CD4-positive, alpha-beta T cell treated with Interleukin-15 for 1 hour (primary cell): Measurements from ENCODE around the gene CAPZB.
"Not testable (repeated sequence)": the region's sequence is repeated elsewhere in the genome, so short reads cannot be mapped to it uniquely, and the experiment has no call there.

Source experiments
- DNase-seq: peaks from one replicate; pipeline ENCODE4 v3.0.0-alpha.2; 2020

Gene CAPZB

GRCh38 chr1:19485362-19486187, at the start of gene CAPZB:
Gene CAPZB (minus strand): TSS chr1:19485539. CDS start chr1:19485438, 101 bp downstream.
- DNase-seq = peak; percentile 93

DNA sequence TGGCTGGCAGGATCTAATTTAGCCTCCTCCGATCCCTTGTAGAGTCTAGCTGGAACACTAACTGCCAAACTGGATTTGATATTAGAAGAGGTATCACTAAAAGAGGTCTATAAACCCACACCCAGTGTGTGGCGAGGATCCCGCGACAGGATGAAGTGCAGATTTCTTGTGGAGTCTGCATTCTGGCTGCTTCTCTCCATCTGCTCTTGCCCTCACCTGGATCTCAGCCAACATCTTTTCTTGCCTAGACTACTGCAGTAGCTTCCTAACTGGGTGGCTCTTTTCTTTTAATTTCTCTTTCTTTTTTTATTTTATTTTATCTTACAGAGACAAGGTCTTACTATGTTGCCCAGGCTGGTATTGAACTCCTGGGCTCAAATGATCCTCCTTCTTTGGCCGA, 48.9 kb upstream of the CAPZB start:
- no peak for DNase-seq

DNA sequence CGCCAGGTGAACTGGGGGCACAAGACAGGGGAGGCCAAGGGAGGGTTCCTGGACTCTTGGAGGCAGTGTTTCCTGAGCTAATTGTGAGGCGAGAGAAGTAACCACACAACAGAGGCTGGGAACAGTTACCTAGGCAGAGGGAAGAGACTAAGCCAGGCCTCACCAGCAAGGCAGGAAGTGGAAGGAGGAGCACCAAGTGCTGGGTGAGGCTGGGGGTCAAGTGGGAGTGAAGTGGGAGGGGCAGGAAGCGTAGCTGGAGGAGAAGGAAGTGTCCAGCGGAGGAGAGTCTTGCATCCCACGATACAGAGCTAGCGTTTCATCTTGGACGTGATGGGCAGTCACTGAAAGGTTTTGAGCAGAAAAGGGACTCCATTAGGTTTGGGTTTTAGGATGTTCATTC, 48.3 kb upstream of the CAPZB start:
- DNase-seq = peak; percentile 27

- no peak for DNase-seq
These were observed 47.2 kb upstream of the CAPZB start for GRCh38 chr1:19532519-19532918.

GRCh38 chr1:19529664-19530063, 44.3 kb upstream of the CAPZB start:
- DNase-seq = no peak

GRCh38 chr1:19528438-19528837, 43.1 kb upstream of the CAPZB start:
- no peak for DNase-seq

DNA sequence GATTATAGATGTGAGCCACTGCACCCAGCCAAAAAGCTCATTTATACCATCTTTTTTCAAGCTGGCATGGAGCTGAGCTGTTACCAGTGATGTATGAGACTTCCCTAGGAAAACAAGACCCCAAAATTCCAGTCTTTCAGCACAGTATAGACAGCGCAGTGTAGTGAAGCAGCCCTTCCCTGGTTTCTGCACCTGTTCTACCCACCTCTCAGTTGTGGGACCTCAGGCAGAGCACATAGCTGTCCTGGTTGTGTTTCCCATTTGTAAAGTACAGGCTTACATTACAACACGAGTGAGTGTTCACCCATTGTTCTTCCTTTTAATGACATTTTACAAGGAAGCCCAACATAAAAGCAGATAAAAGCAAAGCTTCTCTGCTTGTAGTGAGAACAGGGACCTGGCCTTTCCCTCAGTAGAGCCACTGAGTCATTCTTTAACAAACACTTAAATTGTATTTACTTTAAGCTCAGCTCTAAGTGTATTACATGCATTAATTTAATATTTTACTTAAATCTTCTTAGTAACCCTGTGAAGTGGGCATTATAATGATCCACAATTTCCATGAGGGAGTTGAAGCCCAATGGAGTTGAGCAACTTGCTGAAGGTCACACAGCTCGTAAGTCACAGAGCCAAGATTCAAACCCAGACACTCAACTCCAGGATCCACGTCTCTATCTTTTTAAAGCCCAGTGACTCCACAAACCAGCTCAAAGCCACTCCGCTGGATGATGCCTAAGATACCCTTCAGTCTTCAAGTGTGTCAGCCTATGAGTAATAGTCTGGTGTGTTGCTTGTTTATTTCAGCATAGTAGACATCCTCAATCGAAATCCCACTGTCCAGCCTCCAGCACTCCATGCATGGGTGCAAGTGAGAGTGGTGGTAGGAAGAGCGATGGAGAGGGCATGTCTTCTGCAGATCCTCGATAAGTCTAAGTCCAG, 40.5 kb upstream of the CAPZB start:
- no peak for DNase-seq

DNA sequence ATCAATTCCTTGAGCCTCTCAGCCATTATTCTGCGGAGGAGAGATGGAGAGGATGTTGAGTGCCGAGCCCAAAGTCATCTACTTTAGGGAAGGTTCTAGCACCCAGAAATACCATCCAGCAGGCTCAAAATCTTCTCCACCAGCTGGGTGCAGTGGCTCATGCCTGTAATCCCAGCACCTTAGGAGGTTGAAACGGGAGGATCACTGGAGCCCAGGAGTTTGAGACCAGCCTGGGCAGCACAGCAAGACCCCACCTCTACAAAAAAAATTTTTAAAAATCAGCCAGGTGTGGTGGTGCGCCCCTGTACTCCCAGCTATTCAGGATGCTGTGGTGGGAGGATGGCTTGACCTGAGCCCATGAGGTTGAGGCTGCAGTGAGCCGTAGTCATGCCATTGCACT, 39.5 kb upstream of the CAPZB start:
- no peak for DNase-seq

DNA sequence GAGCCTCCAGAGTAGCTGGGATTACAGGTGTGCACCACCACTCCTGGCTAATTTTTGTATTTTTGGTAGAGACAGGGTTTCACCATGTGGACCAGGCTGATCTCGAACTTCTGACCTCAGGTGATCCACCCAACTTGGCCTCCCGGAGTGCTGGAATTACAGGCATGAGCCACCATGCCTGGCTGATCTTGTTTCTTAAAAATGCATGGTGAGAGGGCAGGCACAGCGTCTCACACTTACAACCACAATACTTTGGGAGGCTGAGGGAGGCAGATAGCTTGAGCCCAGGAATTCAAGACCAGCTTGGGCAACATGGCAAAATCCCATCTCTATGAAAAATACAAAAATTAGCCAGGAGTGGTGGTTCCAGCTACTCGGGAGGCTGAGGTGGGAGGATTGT, 37.2 kb upstream of the CAPZB start:
- not testable (repeated sequence) for DNase-seq

GRCh38 chr1:19521411-19521810, 36.1 kb upstream of the CAPZB start:
- no peak for DNase-seq

DNA sequence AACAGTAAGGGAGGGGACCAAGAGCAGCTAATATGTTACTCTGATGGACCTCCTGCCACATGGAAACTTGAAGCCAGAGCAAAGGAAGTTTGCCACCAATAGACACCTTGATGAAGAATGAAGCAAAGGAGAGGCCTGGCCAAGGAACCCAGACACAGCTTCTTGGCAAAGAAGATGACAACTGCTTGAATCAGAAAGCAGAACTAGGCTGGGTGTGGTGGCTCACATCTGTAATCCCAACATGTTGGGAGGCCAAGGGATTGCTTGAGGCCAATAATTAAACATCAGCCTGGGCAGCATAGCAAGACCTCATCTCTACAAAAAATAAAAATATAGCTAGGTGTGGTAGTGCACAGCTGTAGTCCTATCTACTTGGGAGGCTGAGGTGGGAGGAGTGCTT, 31.7 kb upstream of the CAPZB start:
- DNase-seq = no peak

DNA sequence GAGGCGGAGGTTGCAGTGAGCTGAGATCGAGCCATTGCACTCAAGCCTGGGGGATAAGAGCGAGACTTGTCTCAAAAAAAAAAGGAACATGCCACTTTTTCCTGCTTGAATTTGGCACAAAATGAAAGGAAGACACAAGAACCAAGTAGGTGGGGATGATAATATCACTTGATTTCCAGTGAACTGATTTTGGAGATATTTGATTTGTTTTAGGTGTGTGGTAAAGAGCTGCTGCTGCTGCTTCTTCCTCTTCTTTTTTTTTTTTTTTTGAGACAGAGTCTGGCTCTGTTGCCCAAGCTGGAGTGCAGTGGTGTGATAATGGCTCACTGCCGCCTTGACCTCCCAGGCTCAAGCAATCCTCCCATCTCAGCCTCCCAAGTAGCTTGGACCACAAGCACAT, 29.9 kb upstream of the CAPZB start:
- DNase-seq = no peak

GRCh38 chr1:19514391-19514831, 29.1 kb upstream of the CAPZB start:
- DNase-seq = no peak

DNA sequence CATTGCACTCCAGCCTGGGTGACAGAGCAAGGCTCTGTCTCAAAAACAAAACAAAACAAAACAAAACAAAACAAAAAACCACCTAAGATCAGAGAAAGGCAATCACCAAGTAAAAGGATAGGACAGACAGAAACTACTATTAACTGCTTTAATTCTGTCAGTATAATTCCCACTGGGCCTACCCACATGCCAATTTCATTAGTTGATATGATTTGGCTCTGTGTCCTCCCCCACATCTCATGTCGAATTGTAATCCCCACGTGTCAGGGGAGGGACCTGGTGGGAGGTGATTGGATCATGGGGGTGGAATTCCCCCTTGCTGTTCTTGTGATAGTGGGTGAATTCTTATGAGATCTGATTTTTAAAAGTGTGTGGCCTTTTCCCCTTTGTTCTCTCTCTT, 27.2 kb upstream of the CAPZB start:
- no peak for DNase-seq

DNA sequence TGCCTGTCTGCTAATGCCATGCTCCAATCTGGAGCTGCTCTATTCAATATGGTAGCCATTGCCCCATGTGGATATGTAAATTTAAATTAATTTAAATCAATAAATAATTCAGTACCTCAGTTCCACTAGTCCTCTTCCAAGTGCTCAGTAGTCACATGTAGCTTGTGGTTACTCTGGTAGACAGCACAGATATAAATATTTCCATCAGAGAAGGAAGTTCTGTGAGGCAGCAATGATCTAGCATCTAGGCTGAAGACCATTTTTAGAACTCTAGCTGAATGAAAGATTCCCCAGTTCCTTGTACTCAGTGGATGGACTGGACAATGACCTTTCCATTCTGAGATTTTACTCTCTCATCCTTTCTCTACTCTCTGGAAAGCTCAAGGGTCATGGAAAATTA, 25.8 kb upstream of the CAPZB start:
- no peak for DNase-seq

DNA sequence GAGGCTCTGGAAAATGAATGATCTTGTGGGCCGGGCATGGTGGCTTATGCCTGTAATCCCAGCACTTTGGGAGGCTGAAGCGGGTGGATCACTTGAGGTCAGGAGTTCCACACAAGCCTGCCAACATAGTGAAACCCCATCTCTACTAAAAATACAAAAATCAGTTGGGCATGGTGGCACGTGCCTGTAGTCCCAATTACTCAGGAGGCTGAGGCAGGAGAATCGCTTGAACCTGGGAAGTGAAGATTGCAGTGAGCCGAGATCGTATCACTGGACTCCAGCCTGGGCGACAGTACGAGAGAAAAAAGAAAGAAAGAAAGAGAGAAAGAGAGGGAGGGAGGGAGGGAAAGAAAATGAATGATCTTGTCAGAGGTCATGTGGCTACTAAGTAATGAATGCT, 24.3 kb upstream of the CAPZB start:
- DNase-seq = not testable (repeated sequence)

- DNase-seq = no peak
These were observed 22.2 kb upstream of the CAPZB start for GRCh38 chr1:19507516-19507915.

DNA sequence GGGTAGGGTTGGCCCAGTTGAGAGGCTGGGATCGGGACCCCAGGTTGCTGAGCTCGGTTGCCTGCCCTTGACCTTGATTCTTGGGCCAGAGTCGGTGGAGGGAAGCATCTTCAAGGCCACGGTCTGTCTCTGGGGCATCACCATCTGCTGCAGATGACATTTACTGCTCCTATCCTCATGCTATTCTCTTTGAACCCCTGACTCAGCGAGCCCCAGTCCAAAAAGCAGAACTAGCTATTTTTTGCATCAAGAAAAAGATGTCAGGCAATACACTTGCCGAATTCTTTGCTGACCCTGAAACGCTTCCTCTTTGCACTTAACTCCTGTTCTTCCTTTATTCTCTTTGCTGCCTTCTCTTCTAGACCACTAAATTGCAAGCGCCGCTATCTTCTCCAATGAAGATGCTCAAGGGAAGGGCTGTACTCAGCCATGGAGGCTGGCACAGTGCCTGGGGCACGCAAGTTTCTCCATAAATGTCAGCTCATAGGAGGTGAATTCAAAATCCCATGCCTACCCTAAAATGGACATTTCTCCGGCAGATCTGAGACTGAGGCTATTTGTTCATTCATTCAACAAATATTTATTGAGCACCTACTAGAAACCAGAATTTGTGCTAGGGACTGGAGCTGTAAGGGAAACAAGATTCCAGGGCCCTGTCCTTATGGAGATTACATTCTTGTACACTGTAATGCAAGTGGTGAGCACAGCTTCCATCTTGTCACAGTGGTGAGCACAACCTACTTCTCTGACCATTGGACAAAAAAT, 20.5 kb upstream of the CAPZB start:
- DNase-seq = peak; percentile 57

DNA sequence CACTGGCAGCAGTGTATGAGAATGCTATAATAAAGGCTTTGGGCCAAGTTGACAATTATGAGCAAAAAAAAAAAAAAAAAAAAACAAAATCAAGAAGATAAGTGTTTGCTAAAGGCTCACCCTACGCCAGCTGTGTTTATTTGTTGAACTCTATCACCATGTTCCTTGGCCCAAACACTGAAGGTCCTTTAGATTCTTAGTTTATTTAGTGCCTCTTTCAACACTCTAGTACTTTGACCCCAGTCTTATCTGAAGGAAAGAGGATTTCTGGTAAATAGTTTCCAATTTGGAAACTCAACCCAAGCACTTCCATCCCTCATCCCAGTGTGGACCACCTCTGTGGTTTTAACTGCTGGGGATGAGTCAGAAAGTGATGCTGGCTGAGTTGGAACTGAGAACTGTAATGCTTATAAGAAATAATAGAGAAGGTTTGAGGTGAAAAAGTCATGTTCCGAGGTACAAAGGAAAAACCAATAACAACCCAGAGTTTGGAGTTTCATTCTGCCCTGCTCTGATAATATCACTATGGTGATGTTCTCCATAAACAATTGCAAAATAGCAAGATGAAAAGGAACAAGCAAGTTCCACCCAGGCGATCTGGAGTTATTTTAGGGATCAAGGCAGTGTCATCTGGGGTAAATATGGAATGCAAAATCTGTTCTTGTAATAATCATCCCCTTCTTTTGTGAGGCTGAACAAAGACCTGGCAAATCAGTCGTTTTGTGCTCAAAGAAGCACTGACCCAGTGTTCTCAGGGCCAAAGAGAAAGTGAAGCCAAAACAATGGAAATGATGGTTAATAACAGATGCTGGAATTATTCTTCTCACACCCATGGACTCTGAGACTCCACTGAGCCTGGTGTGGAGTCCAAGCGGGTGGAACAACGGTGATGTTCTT, 19.7 kb upstream of the CAPZB start:
- DNase-seq = no peak

- not testable (repeated sequence) for DNase-seq
These were observed 16.9 kb upstream of the CAPZB start for GRCh38 chr1:19502284-19502683.

GRCh38 chr1:19499887-19500286, 14.5 kb upstream of the CAPZB start:
- DNase-seq = not testable (repeated sequence)

DNA sequence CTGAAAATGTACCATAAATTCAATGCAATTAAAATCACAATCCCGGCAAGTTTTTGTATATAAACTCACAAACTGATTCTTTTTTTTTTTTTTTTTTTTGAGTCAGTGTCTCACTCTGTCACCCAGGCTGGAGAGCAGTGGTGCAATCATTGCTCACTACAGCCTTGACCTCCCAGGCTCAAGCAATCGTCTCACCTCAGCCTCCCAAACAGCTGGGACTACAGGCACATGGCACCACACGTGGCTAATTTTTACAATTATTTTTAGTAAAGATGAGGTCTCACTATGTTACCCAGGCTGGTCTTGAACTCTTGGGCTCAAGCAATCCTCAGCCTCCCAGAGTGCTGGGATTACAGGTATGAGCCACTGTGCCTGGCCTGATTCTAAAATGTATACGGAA, 12.1 kb upstream of the CAPZB start:
- DNase-seq = not testable (repeated sequence)
